ENCODE results near the gene BIN2. TPM values are rescaled to one million over a fixed set of nuclear protein-coding genes. Genes with fewer than 3 reads are reported as not detected.

BIN2 gene
- polyA plus RNA-seq, 3 donors, result 120 to 376 (median 196) TPM

GRCh38 chr12:51329742-51330141 lies 5.8 kb upstream of the BIN2 start:
- WGBS (ENCODE audit: insufficient coverage), result 0% methylated on average over 1 of the region's 5 CpGs
- Histone ChIP-seq H3K4me3 (replicated peaks in 1 of 3; ENCODE audit: low read depth in 2 of 3, low read length in 3 of 3) (peak overlapping the region; percentile 9 to 58 (median 20)), H3K79me2 (ENCODE audit: insufficient read depth, low read length) (peaks cover 17% of the 10 kb centered on the region), H3K9ac (ENCODE audit: insufficient read depth, low read length, poor library complexity, severe bottlenecking) (no peak overlapping the region), H3K27me3 (ENCODE audit: control insufficient read depth in 2 of 2, insufficient read depth in 2 of 2, low read length in 2 of 2) (no peaks in the 10 kb centered on the region), H3K27ac (ENCODE audit: low read depth in 1 of 2, low read length in 2 of 2) (peak overlapping the region; percentile 61 to 95), H3K9me3 (replicated peaks in 1 of 2; ENCODE audit: control insufficient read depth in 1 of 2, insufficient read depth in 1 of 2, low read length in 2 of 2) (no peaks in the 10 kb centered on the region), H2AFZ (ENCODE audit: insufficient read depth, low read depth, low read length, poor library complexity, severe bottlenecking) (peak overlapping the region; percentile 58), H3K4me1 (ENCODE audit: control insufficient read depth in 1 of 2, insufficient read depth in 2 of 2, low read length in 2 of 2) (peaks cover 61 to 70% of the 10 kb centered on the region in 2 donors), H3K36me3 (replicated peaks in 1 of 2; ENCODE audit: control insufficient read depth in 1 of 2, insufficient read depth in 2 of 2, low read length in 2 of 2) (no peaks in the 10 kb centered on the region), H3K4me2 (replicated peaks; ENCODE audit: extremely low read depth, low read length, poor library complexity, severe bottlenecking) (peak overlapping the region; percentile 71), H4K20me1 (ENCODE audit: insufficient read depth, low read length) (no peaks in the 10 kb centered on the region)
- Mint-ChIP-seq H3K27ac (peak overlapping the region; percentile 81 to 94 (median 88)), H3K4me1 (peaks cover 74% of the 10 kb centered on the region), H3K9me3 (peaks cover 0 to 2% (median 0%) of the 10 kb centered on the region in 7 donors), H3K27me3 (ENCODE audit: low read depth in 3 of 3) (peaks cover 3 to 6% (median 4%) of the 10 kb centered on the region in 3 donors), H3K36me3 (peaks cover 2 to 3% of the 10 kb centered on the region in 2 donors), H3K4me3 (peak overlapping the region; percentile 66 to 70)
- no peak for TF ChIP-seq CTCF (IDR thresholded peaks at IDR 0.05)
- no peak for DNase-seq
- intact Hi-C loops (cut with micrococcal nuclease), result no loop called here

DNA sequence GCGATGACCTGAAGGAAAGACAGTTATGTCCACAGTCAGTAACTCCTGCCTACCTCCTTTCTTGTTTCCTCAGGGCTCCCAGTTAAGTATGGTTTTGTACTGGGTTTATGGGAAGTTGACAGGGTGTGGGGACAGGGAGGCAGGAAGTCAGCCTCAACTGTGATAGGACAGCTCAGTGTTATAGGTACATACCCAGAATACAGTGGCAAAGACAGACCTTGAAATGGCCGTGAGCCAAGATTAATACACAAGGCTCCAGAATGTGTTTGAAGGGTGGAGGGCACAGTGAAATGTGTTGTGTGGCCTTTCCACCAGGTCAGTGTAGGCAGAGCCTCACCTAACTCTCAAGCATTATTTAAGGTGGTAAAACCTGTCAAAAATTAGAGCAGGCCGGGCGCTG lies 4.6 kb upstream of the BIN2 start:
- Mint-ChIP-seq H3K36me3 (no peaks in the 10 kb centered on the region), H3K27ac (peak overlapping the region; percentile 31 to 94 (median 87)), H3K4me3 (peak overlapping the region in 1 of 2 donors; percentile 51), H3K9me3 (peaks cover 0 to 2% (median 0%) of the 10 kb centered on the region in 7 donors), H3K4me1 (peaks cover 72% of the 10 kb centered on the region), H3K27me3 (ENCODE audit: low read depth in 3 of 3) (peaks cover 0 to 3% (median 2%) of the 10 kb centered on the region in 3 donors)
- DNase-seq, result no peak
- Histone ChIP-seq H3K79me2 (ENCODE audit: insufficient read depth, low read length) (peaks cover 29% of the 10 kb centered on the region), H3K9ac (ENCODE audit: insufficient read depth, low read length, poor library complexity, severe bottlenecking) (no peak overlapping the region), H3K36me3 (replicated peaks in 1 of 2; ENCODE audit: control insufficient read depth in 1 of 2, insufficient read depth in 2 of 2, low read length in 2 of 2) (no peaks in the 10 kb centered on the region), H2AFZ (ENCODE audit: insufficient read depth, low read depth, low read length, poor library complexity, severe bottlenecking) (no peak overlapping the region), H3K27ac (ENCODE audit: low read depth in 1 of 2, low read length in 2 of 2) (peak overlapping the region; percentile 61 to 95), H3K27me3 (ENCODE audit: control insufficient read depth in 2 of 2, insufficient read depth in 2 of 2, low read length in 2 of 2) (no peaks in the 10 kb centered on the region), H3K4me2 (replicated peaks; ENCODE audit: extremely low read depth, low read length, poor library complexity, severe bottlenecking) (peak overlapping the region; percentile 71), H4K20me1 (ENCODE audit: insufficient read depth, low read length) (no peaks in the 10 kb centered on the region), H3K4me1 (ENCODE audit: control insufficient read depth in 1 of 2, insufficient read depth in 2 of 2, low read length in 2 of 2) (peaks cover 65 to 69% of the 10 kb centered on the region in 2 donors), H3K4me3 (replicated peaks in 1 of 3; ENCODE audit: low read depth in 2 of 3, low read length in 3 of 3) (peak overlapping the region in 1 of 3 experiments; percentile 58), H3K9me3 (replicated peaks in 1 of 2; ENCODE audit: control insufficient read depth in 1 of 2, insufficient read depth in 1 of 2, low read length in 2 of 2) (no peaks in the 10 kb centered on the region)
- intact Hi-C loops (cut with micrococcal nuclease), result no loop called here
- TF ChIP-seq CTCF (IDR thresholded peaks at IDR 0.05), result no peak
- WGBS (ENCODE audit: insufficient coverage), result no CpG with 5 or more reads among the region's 4 CpGs

Data from CD14-positive monocyte (primary cell).